GM19468 (cell line): ENCODE data around the gene ITSN1.

ENCODE experiments used
- ATAC-seq: cut with Tn5 transposase; IDR thresholded peaks from one replicate; pipeline ENCODE4 v1.9.1; 2021; ENCODE audit warnings: mild to moderate bottlenecking, moderate library complexity, moderate number of reproducible peaks; ENCODE audit not compliant: unreplicated experiment; ENCODE audit errors: extremely low read depth

Gene ITSN1

GRCh38 chr21:33940164-33940880, 298.0 kb downstream of the ITSN1 start:
- ATAC-seq, result no peak

GRCh38 chr21:33940881-33941245, 298.6 kb downstream of the ITSN1 start:
- ATAC-seq, result no peak

GRCh38 chr21:33942426-33942825, 300.1 kb downstream of the ITSN1 start:
- no peak for ATAC-seq

- ATAC-seq, result no peak
These were observed 301.0 kb downstream of the ITSN1 start for GRCh38 chr21:33943293-33943692.

- ATAC-seq, result no peak
These were observed 302.0 kb downstream of the ITSN1 start for GRCh38 chr21:33944185-33944763.

- ATAC-seq, result no peak
These were observed 303.5 kb downstream of the ITSN1 start for GRCh38 chr21:33945652-33946270.

- peak; percentile 31 for ATAC-seq
These were observed 305.3 kb downstream of the ITSN1 start for GRCh38 chr21:33947451-33948095.

- peak; percentile 51 for ATAC-seq
These were observed 306.0 kb downstream of the ITSN1 start for GRCh38 chr21:33948096-33948950.

GRCh38 chr21:33948951-33949444, 306.7 kb downstream of the ITSN1 start:
- no peak for ATAC-seq
